A549 (cell line): Measurements from ENCODE around the gene DNAH8.

Experiments
- CHD2 ChIP-seq: fragments of 150-350 bp; IDR thresholded peaks from 2 replicates; pipeline ENCODE4 v1.6.1; 2014; ENCODE audit warnings: low read length; ENCODE audit not compliant: partially characterized antibody
- CHD4 ChIP-seq: fragments of 200-600 bp; sonication (generic); IDR thresholded peaks from 2 replicates; pipeline ENCODE4 v1.6.1; 2016; ENCODE audit warnings: antibody characterized with exemption, mild to moderate bottlenecking, borderline replicate concordance
- EP300 ChIP-seq, 2 experiments: fragments of >200 bp; sonication (Bioruptor Twin); formaldehyde crosslinking; IDR thresholded peaks; 2 replicates in 1 of 2; 3 replicates in 1 of 2; pipeline ENCODE4 v1.6.1; 2016 to 2017
- POLR2A ChIP-seq: IDR thresholded peaks from 2 replicates; pipeline ENCODE4 v1.6.1; 2012; ENCODE audit warnings: mild to moderate bottlenecking, low read length
- TF ChIP-seq, protein P1 (sequence below): fragments of >200 bp; sonication (Bioruptor Twin); formaldehyde crosslinking; IDR thresholded peaks from 3 replicates; pipeline ENCODE4 v1.5.1; 2016

DNA sequence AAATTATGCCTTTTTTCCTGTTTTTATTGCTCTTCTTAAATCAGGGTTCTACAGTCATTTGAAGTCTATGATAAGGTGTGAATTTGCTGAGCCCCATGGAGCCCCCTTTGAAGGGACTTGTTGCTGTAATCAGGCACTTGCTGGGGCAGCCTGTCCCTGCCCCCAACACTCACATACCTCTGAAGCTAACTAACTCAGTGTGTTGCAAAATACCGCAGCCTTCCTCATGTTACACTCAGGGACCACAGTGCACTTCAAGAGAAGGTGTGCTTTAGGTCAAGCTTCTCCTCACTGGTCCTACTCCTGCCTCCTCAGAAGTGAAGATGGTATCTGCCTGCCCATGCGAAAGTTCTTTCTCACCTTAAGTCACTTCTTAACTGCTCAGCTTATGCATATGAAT lies 267.4 kb downstream of the DNAH8 start:
- no peak for TF ChIP-seq POLR2A
- TF ChIP-seq, protein P1, sequence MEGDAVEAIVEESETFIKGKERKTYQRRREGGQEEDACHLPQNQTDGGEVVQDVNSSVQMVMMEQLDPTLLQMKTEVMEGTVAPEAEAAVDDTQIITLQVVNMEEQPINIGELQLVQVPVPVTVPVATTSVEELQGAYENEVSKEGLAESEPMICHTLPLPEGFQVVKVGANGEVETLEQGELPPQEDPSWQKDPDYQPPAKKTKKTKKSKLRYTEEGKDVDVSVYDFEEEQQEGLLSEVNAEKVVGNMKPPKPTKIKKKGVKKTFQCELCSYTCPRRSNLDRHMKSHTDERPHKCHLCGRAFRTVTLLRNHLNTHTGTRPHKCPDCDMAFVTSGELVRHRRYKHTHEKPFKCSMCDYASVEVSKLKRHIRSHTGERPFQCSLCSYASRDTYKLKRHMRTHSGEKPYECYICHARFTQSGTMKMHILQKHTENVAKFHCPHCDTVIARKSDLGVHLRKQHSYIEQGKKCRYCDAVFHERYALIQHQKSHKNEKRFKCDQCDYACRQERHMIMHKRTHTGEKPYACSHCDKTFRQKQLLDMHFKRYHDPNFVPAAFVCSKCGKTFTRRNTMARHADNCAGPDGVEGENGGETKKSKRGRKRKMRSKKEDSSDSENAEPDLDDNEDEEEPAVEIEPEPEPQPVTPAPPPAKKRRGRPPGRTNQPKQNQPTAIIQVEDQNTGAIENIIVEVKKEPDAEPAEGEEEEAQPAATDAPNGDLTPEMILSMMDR, result no peak
- no peak for TF ChIP-seq CHD4
- no peak for TF ChIP-seq EP300 (IDR thresholded peaks at IDR 0.05)
- TF ChIP-seq CHD2, result no peak
